HEK293 (cell line): ENCODE data around the gene SPRR3.

Experiments
- CTCF ChIA-PET: fragments of 350-600 bp; formaldehyde crosslinking; extraction: SDS; loops from one replicate; lab custom pipeline; 2021; ENCODE audit warnings: antibody characterized with exemption; lab: Yijun Ruan, JAX
- POLR2A ChIA-PET: fragments of 300-600 bp; formaldehyde crosslinking; extraction: SDS; loops from one replicate; lab custom pipeline; 2020; ENCODE audit warnings: antibody characterized with exemption, inconsistent platforms; lab: Yijun Ruan, JAX
- H3K27ac ChIP-seq: fragments of 200-500 bp; sonication (Bioruptor generic); 2 replicates; pipeline ENCODE4 v1.5.1; 2014; ENCODE audit warnings: low read depth, low read length, control low read depth, inconsistent platforms; ENCODE audit errors: extremely low read depth
- H3K36me3 ChIP-seq, 2 experiments: fragments of 200-500 bp in 1 of 2; sonication (Bioruptor generic) in 1 of 2; 1 replicate in 1 of 2; 2 replicates in 1 of 2; pipeline ENCODE4 v1.5.1; 2014 to 2017; ENCODE audit warnings: inconsistent platforms in 2 of 2, low read length in 2 of 2; ENCODE audit not compliant: control insufficient read depth in 2 of 2, insufficient read depth in 1 of 2
- H3K4me1 ChIP-seq: fragments of 200-500 bp; sonication (Bioruptor generic); 2 replicates; pipeline ENCODE4 v1.5.1; 2014; ENCODE audit warnings: mild to moderate bottlenecking, low read length, inconsistent platforms; ENCODE audit not compliant: control insufficient read depth, insufficient read depth
- H3K4me3 ChIP-seq: 2 replicates; pipeline ENCODE4 v1.5.1; 2011; ENCODE audit warnings: low read depth, mild to moderate bottlenecking, control low read depth, low read length, moderate library complexity
- H3K9me3 ChIP-seq: fragments of 200-500 bp; sonication (Bioruptor generic); 2 replicates; pipeline ENCODE4 v1.5.1; 2014; ENCODE audit warnings: low read depth, low read length, inconsistent platforms; ENCODE audit not compliant: control insufficient read depth, insufficient read depth
- GLIS1 ChIP-seq: fragments of 450-650 bp; formaldehyde crosslinking; IDR thresholded peaks from 2 replicates; pipeline ENCODE4 v1.5.1; 2016; ENCODE audit warnings: missing biosample characterization, missing genetic modification characterization
- KLF7 ChIP-seq: fragments of 450-650 bp; formaldehyde crosslinking; IDR thresholded peaks from 2 replicates; pipeline ENCODE4 v1.5.1; 2016; ENCODE audit warnings: missing biosample characterization, missing genetic modification characterization, borderline replicate concordance
- OSR2 ChIP-seq: fragments of 450-650 bp; formaldehyde crosslinking; IDR thresholded peaks from 2 replicates; pipeline ENCODE4 v1.5.1; 2016; ENCODE audit warnings: missing biosample characterization, missing genetic modification characterization
- SCRT2 ChIP-seq: fragments of 450-650 bp; formaldehyde crosslinking; IDR thresholded peaks from 2 replicates; pipeline ENCODE4 v1.5.1; 2016; ENCODE audit warnings: missing biosample characterization, missing genetic modification characterization
- ZBTB1 ChIP-seq: fragments of 450-650 bp; formaldehyde crosslinking; IDR thresholded peaks from 2 replicates; pipeline ENCODE4 v1.5.1; 2016; ENCODE audit warnings: missing biosample characterization, missing genetic modification characterization
- ZBTB17 ChIP-seq: fragments of 450-650 bp; formaldehyde crosslinking; IDR thresholded peaks from 2 replicates; pipeline ENCODE4 v1.5.1; 2016; ENCODE audit warnings: missing biosample characterization, missing genetic modification characterization
- ZBTB8A ChIP-seq: fragments of 450-650 bp; formaldehyde crosslinking; IDR thresholded peaks from 2 replicates; pipeline ENCODE4 v1.5.1; 2016; ENCODE audit warnings: missing biosample characterization, missing genetic modification characterization
- ZFP69B ChIP-seq: fragments of 450-650 bp; formaldehyde crosslinking; IDR thresholded peaks from 2 replicates; pipeline ENCODE4 v1.5.1; 2016; ENCODE audit warnings: missing biosample characterization, missing genetic modification characterization
- ZNF169 ChIP-seq: fragments of 450-650 bp; formaldehyde crosslinking; IDR thresholded peaks from 2 replicates; pipeline ENCODE4 v1.5.1; 2016; ENCODE audit warnings: missing biosample characterization, missing genetic modification characterization
- ZNF248 ChIP-seq: fragments of 450-650 bp; formaldehyde crosslinking; IDR thresholded peaks from 2 replicates; pipeline ENCODE4 v1.5.1; 2017; ENCODE audit warnings: missing biosample characterization, missing genetic modification characterization
- ZNF335 ChIP-seq: fragments of 450-650 bp; formaldehyde crosslinking; conservative IDR thresholded peaks from 2 replicates; pipeline ENCODE4 v1.5.1; 2016; ENCODE audit warnings: missing biosample characterization, missing genetic modification characterization
- ZNF449 ChIP-seq: fragments of 450-650 bp; formaldehyde crosslinking; IDR thresholded peaks from 2 replicates; pipeline ENCODE4 v1.5.1; 2017; ENCODE audit warnings: missing biosample characterization, mild to moderate bottlenecking, missing genetic modification characterization, moderate library complexity
- ZNF473 ChIP-seq: fragments of 450-650 bp; formaldehyde crosslinking; IDR thresholded peaks from 2 replicates; pipeline ENCODE4 v1.5.1; 2017; ENCODE audit warnings: missing biosample characterization, missing genetic modification characterization
- ZNF518A ChIP-seq: fragments of 450-650 bp; formaldehyde crosslinking; conservative IDR thresholded peaks from 2 replicates; pipeline ENCODE4 v1.5.1; 2016; ENCODE audit warnings: low read depth, missing biosample characterization, missing genetic modification characterization
- ZNF530 ChIP-seq: fragments of 450-650 bp; formaldehyde crosslinking; IDR thresholded peaks from 2 replicates; pipeline ENCODE4 v1.5.1; 2016; ENCODE audit warnings: low read depth, missing biosample characterization, missing genetic modification characterization
- ZNF571 ChIP-seq: fragments of 450-650 bp; formaldehyde crosslinking; IDR thresholded peaks from 2 replicates; pipeline ENCODE4 v1.5.0; 2017; ENCODE audit warnings: missing biosample characterization, missing genetic modification characterization
- ZNF623 ChIP-seq: fragments of 450-650 bp; formaldehyde crosslinking; IDR thresholded peaks from 2 replicates; pipeline ENCODE4 v1.5.1; 2016; ENCODE audit warnings: missing biosample characterization, missing genetic modification characterization
- ZSCAN30 ChIP-seq: fragments of 450-650 bp; IDR thresholded peaks from 2 replicates; pipeline ENCODE4 v1.5.1; 2018; ENCODE audit warnings: missing biosample characterization, mild to moderate bottlenecking, missing genetic modification characterization, moderate library complexity
- TF ChIP-seq, protein P1 (sequence below): fragments of 450-650 bp; formaldehyde crosslinking; IDR thresholded peaks from 2 replicates; pipeline ENCODE4 v1.5.1; 2017; ENCODE audit warnings: missing biosample characterization, missing genetic modification characterization

SPRR3 gene

DNA sequence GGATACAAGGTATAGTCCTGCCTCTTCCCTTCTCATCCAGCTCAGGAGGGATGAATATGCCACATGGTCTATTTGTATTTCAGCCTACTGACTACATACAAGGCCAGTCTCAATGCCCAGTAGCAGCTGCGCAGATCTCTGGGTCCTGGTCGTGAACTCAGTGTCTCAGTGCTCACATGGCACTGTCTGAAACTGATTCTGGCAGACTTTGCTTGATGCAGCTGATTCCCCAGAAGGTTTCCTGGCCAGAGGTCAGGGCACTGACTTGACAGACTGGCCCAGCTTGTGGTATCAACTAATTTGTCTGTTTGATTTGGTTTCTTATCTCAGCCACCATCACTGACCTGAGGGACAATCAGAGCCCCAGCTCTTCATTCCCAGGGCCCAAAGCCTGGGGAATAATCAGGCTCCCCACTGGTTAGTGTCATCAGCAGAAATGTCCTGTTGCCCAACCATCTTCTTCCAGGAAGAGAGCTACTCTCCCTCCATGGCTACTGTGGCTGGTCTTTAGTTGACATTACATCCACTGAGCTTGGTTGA lies 38.6 kb upstream of the SPRR3 start:
- Histone ChIP-seq H3K4me1 (no peaks in the 10 kb centered on the region), H3K36me3 (no peaks in the 10 kb centered on the region), H3K4me3 (no peak overlapping the region), H3K9me3 (no peaks in the 10 kb centered on the region), H3K27ac (no peak overlapping the region)
- POLR2A ChIA-PET: no interaction called here
- TF ChIP-seq ZNF518A (tag by site-specific recombination) (no peak), OSR2 (tag by site-specific recombination) (no peak), GLIS1 (tag by site-specific recombination) (no peak), ZNF571 (tag by site-specific recombination) (no peak), ZNF335 (tag by site-specific recombination) (no peak), ZNF248 (no peak), ZBTB8A (no peak), ZNF623 (tag by site-specific recombination) (no peak), SCRT2 (tag by site-specific recombination) (no peak), ZBTB1 (tag by site-specific recombination) (no peak), ZSCAN30 (tag by site-specific recombination) (no peak), KLF7 (no peak), ZNF473 (tag by site-specific recombination) (no peak), ZNF530 (no peak)
- CTCF ChIA-PET: interaction anchor here (1.0 kb wide), 1 partner anchor 309 kb away, joined by 6 read pairs; no protein-coding TSS in a partner anchor

GRCh38 chr1:152964536-152964935 lies 37.0 kb upstream of the SPRR3 start:
- TF ChIP-seq, protein P1, sequence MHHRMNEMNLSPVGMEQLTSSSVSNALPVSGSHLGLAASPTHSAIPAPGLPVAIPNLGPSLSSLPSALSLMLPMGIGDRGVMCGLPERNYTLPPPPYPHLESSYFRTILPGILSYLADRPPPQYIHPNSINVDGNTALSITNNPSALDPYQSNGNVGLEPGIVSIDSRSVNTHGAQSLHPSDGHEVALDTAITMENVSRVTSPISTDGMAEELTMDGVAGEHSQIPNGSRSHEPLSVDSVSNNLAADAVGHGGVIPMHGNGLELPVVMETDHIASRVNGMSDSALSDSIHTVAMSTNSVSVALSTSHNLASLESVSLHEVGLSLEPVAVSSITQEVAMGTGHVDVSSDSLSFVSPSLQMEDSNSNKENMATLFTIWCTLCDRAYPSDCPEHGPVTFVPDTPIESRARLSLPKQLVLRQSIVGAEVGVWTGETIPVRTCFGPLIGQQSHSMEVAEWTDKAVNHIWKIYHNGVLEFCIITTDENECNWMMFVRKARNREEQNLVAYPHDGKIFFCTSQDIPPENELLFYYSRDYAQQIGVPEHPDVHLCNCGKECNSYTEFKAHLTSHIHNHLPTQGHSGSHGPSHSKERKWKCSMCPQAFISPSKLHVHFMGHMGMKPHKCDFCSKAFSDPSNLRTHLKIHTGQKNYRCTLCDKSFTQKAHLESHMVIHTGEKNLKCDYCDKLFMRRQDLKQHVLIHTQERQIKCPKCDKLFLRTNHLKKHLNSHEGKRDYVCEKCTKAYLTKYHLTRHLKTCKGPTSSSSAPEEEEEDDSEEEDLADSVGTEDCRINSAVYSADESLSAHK (tag by site-specific recombination): no peak
- TF ChIP-seq ZFP69B (tag by site-specific recombination) (no peak), ZNF169 (tag by site-specific recombination) (no peak), ZBTB17 (tag by site-specific recombination) (no peak), ZNF449 (tag by site-specific recombination) (no peak)
- POLR2A ChIA-PET: no interaction called here
- no peaks in the 10 kb centered on the region for H3K9me3 ChIP-seq
- CTCF ChIA-PET: interaction anchor here (0.5 to 1.5 kb wide), 2 partner anchors 10 to 87 kb away, joined by 3 read pairs; partner anchors contain the start of gene SMCP
- no peak overlapping the region for H3K27ac ChIP-seq
- H3K36me3 ChIP-seq: no peaks in the 10 kb centered on the region
- no peaks in the 10 kb centered on the region for H3K4me1 ChIP-seq
- no peak overlapping the region for H3K4me3 ChIP-seq
